ENCODE results near the gene USP21.
A peak's percentile ranks its signal among the peaks of the same experiment; 100 is the strongest.

Gene USP21

GRCh38 chr1:161188381-161188780, 29.1 kb downstream of the USP21 start:
- no peak overlapping the region for H2BK15ac ChIP-seq (replicated peaks; ENCODE audit: low read depth)
- no peak overlapping the region for H3K9ac ChIP-seq (ENCODE audit: low read length)
- H3K36me3 ChIP-seq (ENCODE audit: control insufficient read depth, insufficient read depth, low read length), result no peaks in the 10 kb centered on the region
- H4K5ac ChIP-seq (ENCODE audit: low read length), result no peak overlapping the region
- H3K56ac ChIP-seq (ENCODE audit: low read length), result no peak overlapping the region
- H3K23ac ChIP-seq (ENCODE audit: low read length), result no peak overlapping the region
- H3K27ac ChIP-seq (ENCODE audit: low read depth, low read length), result no peak overlapping the region
- no peaks in the 10 kb centered on the region for H3K4me1 ChIP-seq (ENCODE audit: control insufficient read depth, low read depth, low read length)
- DNase-seq, result no peak
- H3K18ac ChIP-seq (ENCODE audit: low read length), result no peak overlapping the region
- H3K79me2 ChIP-seq (ENCODE audit: control insufficient read depth, insufficient read depth, low read length), result no peaks in the 10 kb centered on the region
- H2BK5ac ChIP-seq (ENCODE audit: low read length), result no peak overlapping the region
- no peaks in the 10 kb centered on the region for H3K27me3 ChIP-seq (ENCODE audit: insufficient read depth, low read length, poor library complexity)
- H4K8ac ChIP-seq (ENCODE audit: low read depth, low read length), result no peak overlapping the region
- no peaks in the 10 kb centered on the region for H3K79me1 ChIP-seq (ENCODE audit: low read length)
- no peak overlapping the region for H2AK5ac ChIP-seq (ENCODE audit: low read length)
- no peak overlapping the region for H3K4ac ChIP-seq (ENCODE audit: low read depth, low read length)
- H3K4me3 ChIP-seq (ENCODE audit: low read length), result no peak overlapping the region
- no peak overlapping the region for H3K4me2 ChIP-seq (ENCODE audit: low read length)
- H2BK120ac ChIP-seq (ENCODE audit: low read depth, low read length), result no peak overlapping the region
- WGBS (ENCODE audit: extremely low coverage, insufficient coverage, low lambda C conversion rate), result no CpG with 5 or more reads among the region's 6 CpGs

- Histone ChIP-seq H4K5ac (ENCODE audit: low read length) (no peak overlapping the region), H2BK120ac (ENCODE audit: low read depth, low read length) (no peak overlapping the region), H3K4me3 (ENCODE audit: low read length) (no peak overlapping the region), H2AK5ac (ENCODE audit: low read length) (no peak overlapping the region), H4K8ac (ENCODE audit: low read depth, low read length) (no peak overlapping the region), H2BK15ac (replicated peaks; ENCODE audit: low read depth) (no peak overlapping the region), H3K18ac (ENCODE audit: low read length) (no peak overlapping the region), H3K56ac (ENCODE audit: low read length) (no peak overlapping the region), H3K9ac (ENCODE audit: low read length) (no peak overlapping the region), H3K79me1 (ENCODE audit: low read length) (no peaks in the 10 kb centered on the region), H3K79me2 (ENCODE audit: control insufficient read depth, insufficient read depth, low read length) (no peaks in the 10 kb centered on the region), H2BK5ac (ENCODE audit: low read length) (no peak overlapping the region), H3K4me1 (ENCODE audit: control insufficient read depth, low read depth, low read length) (no peaks in the 10 kb centered on the region), H3K36me3 (ENCODE audit: control insufficient read depth, insufficient read depth, low read length) (no peaks in the 10 kb centered on the region), H3K4ac (ENCODE audit: low read depth, low read length) (no peak overlapping the region), H3K23ac (ENCODE audit: low read length) (no peak overlapping the region), H3K27me3 (ENCODE audit: insufficient read depth, low read length, poor library complexity) (no peaks in the 10 kb centered on the region), H3K27ac (ENCODE audit: low read depth, low read length) (no peak overlapping the region), H3K4me2 (ENCODE audit: low read length) (no peak overlapping the region)
- WGBS (ENCODE audit: extremely low coverage, insufficient coverage, low lambda C conversion rate), result no CpG with 5 or more reads among the region's 5 CpGs
- DNase-seq, result no peak
Observed at GRCh38 chr1:161189036-161189435, 29.7 kb downstream of the USP21 start.

- Histone ChIP-seq H3K56ac (ENCODE audit: low read length) (no peak overlapping the region), H4K5ac (ENCODE audit: low read length) (no peak overlapping the region), H3K27me3 (ENCODE audit: insufficient read depth, low read length, poor library complexity) (no peaks in the 10 kb centered on the region), H2BK15ac (replicated peaks; ENCODE audit: low read depth) (no peak overlapping the region), H3K18ac (ENCODE audit: low read length) (no peak overlapping the region), H3K79me1 (ENCODE audit: low read length) (no peaks in the 10 kb centered on the region), H4K8ac (ENCODE audit: low read depth, low read length) (no peak overlapping the region), H3K27ac (ENCODE audit: low read depth, low read length) (no peak overlapping the region), H3K23ac (ENCODE audit: low read length) (no peak overlapping the region), H3K9ac (ENCODE audit: low read length) (no peak overlapping the region), H3K36me3 (ENCODE audit: control insufficient read depth, insufficient read depth, low read length) (no peaks in the 10 kb centered on the region), H3K79me2 (ENCODE audit: control insufficient read depth, insufficient read depth, low read length) (no peaks in the 10 kb centered on the region), H2AK5ac (ENCODE audit: low read length) (no peak overlapping the region), H3K4me3 (ENCODE audit: low read length) (no peak overlapping the region), H3K4me1 (ENCODE audit: control insufficient read depth, low read depth, low read length) (no peaks in the 10 kb centered on the region), H2BK120ac (ENCODE audit: low read depth, low read length) (no peak overlapping the region), H3K4me2 (ENCODE audit: low read length) (no peak overlapping the region), H3K4ac (ENCODE audit: low read depth, low read length) (no peak overlapping the region), H2BK5ac (ENCODE audit: low read length) (no peak overlapping the region)
- no peak for DNase-seq
- WGBS (ENCODE audit: extremely low coverage, insufficient coverage, low lambda C conversion rate), result no CpG with 5 or more reads among the region's 22 CpGs
Observed at GRCh38 chr1:161190962-161191521, 31.7 kb downstream of the USP21 start.

GRCh38 chr1:161191971-161192370, 32.7 kb downstream of the USP21 start:
- H3K9ac ChIP-seq (ENCODE audit: low read length), result no peak overlapping the region
- H3K27ac ChIP-seq (ENCODE audit: low read depth, low read length), result no peak overlapping the region
- H3K4me2 ChIP-seq (ENCODE audit: low read length), result no peak overlapping the region
- H3K79me1 ChIP-seq (ENCODE audit: low read length), result no peaks in the 10 kb centered on the region
- peaks cover 1% of the 10 kb centered on the region for H3K4me1 ChIP-seq (ENCODE audit: control insufficient read depth, low read depth, low read length)
- no peak overlapping the region for H4K5ac ChIP-seq (ENCODE audit: low read length)
- H4K8ac ChIP-seq (ENCODE audit: low read depth, low read length), result no peak overlapping the region
- H3K79me2 ChIP-seq (ENCODE audit: control insufficient read depth, insufficient read depth, low read length), result no peaks in the 10 kb centered on the region
- no peak overlapping the region for H3K18ac ChIP-seq (ENCODE audit: low read length)
- H3K4me3 ChIP-seq (ENCODE audit: low read length), result no peak overlapping the region
- DNase-seq, result no peak
- no CpG with 5 or more reads among the region's 8 CpGs for WGBS (ENCODE audit: extremely low coverage, insufficient coverage, low lambda C conversion rate)
- no peak overlapping the region for H2BK120ac ChIP-seq (ENCODE audit: low read depth, low read length)
- no peak overlapping the region for H3K56ac ChIP-seq (ENCODE audit: low read length)
- no peak overlapping the region for H3K23ac ChIP-seq (ENCODE audit: low read length)
- H3K36me3 ChIP-seq (ENCODE audit: control insufficient read depth, insufficient read depth, low read length), result no peaks in the 10 kb centered on the region
- no peak overlapping the region for H2BK5ac ChIP-seq (ENCODE audit: low read length)
- H2BK15ac ChIP-seq (replicated peaks; ENCODE audit: low read depth), result no peak overlapping the region
- no peak overlapping the region for H2AK5ac ChIP-seq (ENCODE audit: low read length)
- H3K4ac ChIP-seq (ENCODE audit: low read depth, low read length), result no peak overlapping the region
- H3K27me3 ChIP-seq (ENCODE audit: insufficient read depth, low read length, poor library complexity), result no peaks in the 10 kb centered on the region

- no peak overlapping the region for H4K5ac ChIP-seq (ENCODE audit: low read length)
Observed at GRCh38 chr1:161192476-161193465, 33.5 kb downstream of the USP21 start.

More at GRCh38 chr1:161192476-161193465, 33.5 kb downstream of the USP21 start:
- Histone ChIP-seq H3K23ac (ENCODE audit: low read length) (no peak overlapping the region), H3K27me3 (ENCODE audit: insufficient read depth, low read length, poor library complexity) (no peaks in the 10 kb centered on the region), H3K9ac (ENCODE audit: low read length) (no peak overlapping the region), H4K8ac (ENCODE audit: low read depth, low read length) (no peak overlapping the region), H3K4ac (ENCODE audit: low read depth, low read length) (no peak overlapping the region), H2BK5ac (ENCODE audit: low read length) (no peak overlapping the region), H3K4me1 (ENCODE audit: control insufficient read depth, low read depth, low read length) (peaks cover 8% of the 10 kb centered on the region), H2BK120ac (ENCODE audit: low read depth, low read length) (no peak overlapping the region), H3K4me2 (ENCODE audit: low read length) (no peak overlapping the region), H3K56ac (ENCODE audit: low read length) (no peak overlapping the region), H3K18ac (ENCODE audit: low read length) (no peak overlapping the region), H3K79me2 (ENCODE audit: control insufficient read depth, insufficient read depth, low read length) (no peaks in the 10 kb centered on the region), H2BK15ac (replicated peaks; ENCODE audit: low read depth) (no peak overlapping the region), H3K36me3 (ENCODE audit: control insufficient read depth, insufficient read depth, low read length) (no peaks in the 10 kb centered on the region), H3K27ac (ENCODE audit: low read depth, low read length) (no peak overlapping the region), H3K79me1 (ENCODE audit: low read length) (no peaks in the 10 kb centered on the region), H2AK5ac (ENCODE audit: low read length) (no peak overlapping the region), H3K4me3 (ENCODE audit: low read length) (no peak overlapping the region)
- no CpG with 5 or more reads among the region's 15 CpGs for WGBS (ENCODE audit: extremely low coverage, insufficient coverage, low lambda C conversion rate)
- DNase-seq, result peak; percentile 83

Measured in mesendoderm (in vitro differentiated cells).